GM03348 (cell line): Measurements from ENCODE around the gene DCST2.

Experiments
- DNase-seq: peaks from one replicate; pipeline ENCODE4 v3.0.0; 2012; ENCODE audit warnings: low spot score

Gene DCST2

DNA sequence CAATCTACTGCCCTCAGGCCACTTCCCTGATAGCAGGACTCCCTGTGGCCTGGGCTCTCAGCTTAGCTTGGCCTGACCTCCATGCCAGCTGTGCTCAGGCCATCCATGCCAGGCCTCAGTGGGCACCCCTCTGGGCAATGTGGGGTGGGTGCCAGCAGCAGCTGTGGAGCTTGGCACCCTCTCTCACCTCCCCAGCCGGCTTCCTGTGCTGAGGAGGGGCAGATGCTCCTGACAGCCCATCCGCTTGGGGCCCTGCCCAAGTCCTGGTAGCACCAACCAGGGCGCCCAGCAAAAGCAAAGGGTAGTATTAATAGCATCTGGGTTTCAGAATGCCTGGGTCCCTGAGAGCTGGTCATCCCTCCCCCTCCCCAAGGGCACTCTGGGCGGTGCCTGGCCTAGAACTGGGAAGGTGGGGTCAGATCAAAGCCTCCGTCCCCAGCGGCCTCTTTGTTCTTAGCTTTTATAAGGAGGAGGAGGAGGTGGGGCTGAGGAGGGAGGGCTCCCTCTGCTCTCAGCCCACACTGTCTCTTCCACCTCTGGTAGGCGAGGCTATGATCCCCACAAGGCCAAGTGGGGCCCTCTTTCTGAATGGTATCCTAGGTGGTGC is 36.1 kb upstream of the DCST2 start:
- no peak for DNase-seq

DNA sequence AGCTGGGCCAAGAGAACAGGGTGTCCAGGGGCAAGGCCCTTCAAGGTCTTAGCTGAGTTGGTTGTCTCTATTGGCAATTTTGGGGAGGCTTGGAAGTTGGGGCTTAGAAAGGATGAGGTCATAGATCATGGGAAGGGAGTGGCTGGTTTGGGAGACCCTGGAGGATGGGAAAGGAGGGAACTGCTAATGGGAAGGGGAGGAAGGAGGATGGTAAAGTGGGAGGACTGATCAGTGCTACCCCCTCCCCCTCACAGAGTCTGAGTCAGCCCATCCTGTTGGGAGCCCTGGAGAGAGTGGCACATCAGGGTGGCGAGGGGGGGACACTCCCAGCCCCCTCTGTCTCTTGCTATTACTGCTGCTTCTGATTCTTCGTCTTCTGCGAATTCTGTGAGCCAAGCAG is 35.0 kb upstream of the DCST2 start:
- DNase-seq, result no peak

GRCh38 chr1:155066777-155067176 is 33.2 kb upstream of the DCST2 start:
- no peak for DNase-seq

DNA sequence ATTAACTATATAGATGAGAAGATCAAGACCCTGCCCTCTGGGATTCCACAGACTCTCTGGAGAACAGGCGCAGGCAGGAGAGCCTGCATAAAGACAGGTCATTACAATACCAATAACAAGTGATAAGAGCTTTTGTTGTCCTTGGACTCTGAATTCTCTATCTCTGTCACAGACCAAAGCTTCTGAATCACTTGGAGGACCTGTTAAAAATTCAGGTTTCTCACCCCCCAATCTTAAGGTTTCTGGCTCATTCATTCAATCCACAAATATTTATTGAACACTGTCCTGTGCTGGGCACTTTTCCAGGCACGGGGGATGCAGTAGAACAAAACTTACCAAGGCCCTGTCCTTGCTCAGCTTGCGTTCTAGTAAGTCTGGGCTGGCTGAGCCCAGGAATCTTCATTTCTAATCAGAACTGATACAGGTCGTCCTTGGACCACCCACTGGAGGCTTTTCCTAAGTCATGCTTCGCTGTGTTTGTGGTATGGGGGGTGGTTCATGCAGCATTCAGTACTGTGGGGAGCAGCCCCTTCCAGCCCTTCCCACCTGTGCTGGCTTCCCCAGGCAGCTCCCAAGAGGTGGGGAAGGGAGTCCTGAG is 31.4 kb upstream of the DCST2 start:
- no peak for DNase-seq

GRCh38 chr1:155064111-155064831 is 30.7 kb upstream of the DCST2 start:
- DNase-seq, result peak; percentile 64

DNA sequence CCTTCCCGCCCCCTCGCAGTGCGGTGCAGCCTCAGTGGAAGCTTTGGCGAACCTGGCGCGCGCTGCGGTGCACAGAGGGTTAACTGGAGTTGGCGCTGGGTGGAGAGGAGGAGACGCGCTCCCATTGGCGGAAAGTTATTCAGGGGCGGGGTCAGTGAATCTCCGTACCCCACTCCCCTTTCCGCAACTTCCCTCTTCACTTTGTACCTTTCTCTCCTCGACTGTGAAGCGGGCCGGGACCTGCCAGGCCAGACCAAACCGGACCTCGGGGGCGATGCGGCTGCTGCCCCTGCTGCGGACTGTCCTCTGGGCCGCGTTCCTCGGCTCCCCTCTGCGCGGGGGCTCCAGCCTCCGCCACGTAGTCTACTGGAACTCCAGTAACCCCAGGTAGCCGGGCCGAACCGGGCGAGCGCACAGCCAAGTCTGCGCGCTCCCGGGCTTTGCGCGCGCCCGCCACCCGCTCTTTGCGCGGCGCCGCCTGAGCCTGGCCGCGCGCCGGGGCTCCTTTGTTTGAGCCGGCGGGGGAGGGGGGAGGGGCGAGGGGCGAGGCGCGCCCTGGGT is 30.0 kb upstream of the DCST2 start, which contains the start of gene EFNA4:
TSS of gene EFNA4 (plus strand) at position 191 of the 561 bp plus-strand sequence. CDS start at position 275, 84 bp downstream.
- DNase-seq, result peak; percentile 96

GRCh38 chr1:155062702-155063411 is 29.3 kb upstream of the DCST2 start:
- DNase-seq, result peak; percentile 55

GRCh38 chr1:155062151-155062686 is 28.6 kb upstream of the DCST2 start:
- no peak for DNase-seq

DNA sequence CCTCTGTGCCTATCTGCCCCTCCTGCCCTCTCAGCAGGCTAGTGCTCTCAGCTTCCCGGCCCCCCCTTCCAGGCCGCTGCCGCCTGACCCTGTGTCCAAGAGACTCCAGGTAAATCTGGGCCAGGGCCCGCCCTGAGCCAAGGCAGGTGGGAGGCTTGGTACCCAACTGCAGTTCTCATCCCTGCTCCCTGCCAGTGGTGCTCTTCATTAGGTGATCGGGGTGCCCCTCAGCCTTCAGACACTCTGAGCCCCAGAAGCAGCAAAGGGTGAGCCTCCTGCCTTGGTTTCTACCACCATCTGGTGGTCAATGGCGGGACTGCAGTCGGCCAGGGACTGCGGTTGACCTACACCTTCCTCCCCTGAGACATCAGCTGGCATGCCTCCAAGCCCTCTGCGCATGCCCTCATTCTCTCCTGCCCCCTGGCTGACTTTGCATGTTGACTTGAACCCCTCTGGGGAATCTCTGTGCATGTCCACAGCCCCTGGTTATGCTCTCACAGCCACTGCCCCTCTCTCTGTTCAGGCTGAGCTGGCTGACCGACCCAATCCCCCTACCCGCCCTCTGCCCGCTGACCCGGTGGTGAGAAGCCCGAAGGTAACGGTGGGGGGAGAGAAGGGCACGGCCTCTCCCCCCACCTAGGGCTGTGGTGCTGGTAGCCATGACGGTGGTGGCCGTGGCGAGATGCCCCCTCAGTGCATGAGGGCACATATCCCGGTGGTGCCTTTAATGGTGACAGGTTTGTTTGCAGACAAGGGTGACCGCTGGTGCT is 28.0 kb upstream of the DCST2 start:
- DNase-seq, result peak; percentile 90

- no peak for DNase-seq
Observed at GRCh38 chr1:155060736-155061135, 27.2 kb upstream of the DCST2 start.

DNA sequence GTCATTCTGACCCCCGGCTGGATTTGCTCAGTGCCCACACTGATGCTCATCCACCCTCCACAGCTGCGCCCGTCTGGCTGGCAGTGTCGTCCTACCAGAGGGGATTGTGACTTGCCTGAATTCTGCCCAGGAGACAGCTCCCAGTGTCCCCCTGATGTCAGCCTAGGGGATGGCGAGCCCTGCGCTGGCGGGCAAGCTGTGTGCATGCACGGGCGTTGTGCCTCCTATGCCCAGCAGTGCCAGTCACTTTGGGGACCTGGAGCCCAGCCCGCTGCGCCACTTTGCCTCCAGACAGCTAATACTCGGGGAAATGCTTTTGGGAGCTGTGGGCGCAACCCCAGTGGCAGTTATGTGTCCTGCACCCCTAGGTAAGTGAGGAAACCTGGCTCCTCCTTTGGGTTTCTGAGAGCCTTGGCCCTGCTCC is 24.2 kb upstream of the DCST2 start:
- DNase-seq, result no peak

DNA sequence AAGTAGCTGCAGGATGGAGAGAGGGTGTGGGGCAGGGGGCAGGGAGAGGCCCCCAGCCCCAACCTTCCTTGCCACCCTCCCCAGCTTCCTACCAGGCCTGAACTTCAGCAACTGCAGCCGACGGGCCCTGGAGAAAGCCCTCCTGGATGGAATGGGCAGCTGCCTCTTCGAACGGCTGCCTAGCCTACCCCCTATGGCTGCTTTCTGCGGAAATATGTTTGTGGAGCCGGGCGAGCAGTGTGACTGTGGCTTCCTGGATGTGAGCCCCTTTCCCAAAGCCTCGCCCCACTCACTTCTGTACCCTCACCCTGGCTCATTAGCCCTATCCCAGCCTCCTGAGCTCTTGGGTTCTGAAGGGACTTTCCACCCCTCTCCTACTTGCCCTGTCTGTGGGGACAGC is 23.5 kb upstream of the DCST2 start:
- DNase-seq, result no peak

GRCh38 chr1:155053531-155054105 is 20.0 kb upstream of the DCST2 start:
- no peak for DNase-seq

GRCh38 chr1:155052439-155053395 is 19.1 kb upstream of the DCST2 start:
- DNase-seq, result peak; percentile 40

DNA sequence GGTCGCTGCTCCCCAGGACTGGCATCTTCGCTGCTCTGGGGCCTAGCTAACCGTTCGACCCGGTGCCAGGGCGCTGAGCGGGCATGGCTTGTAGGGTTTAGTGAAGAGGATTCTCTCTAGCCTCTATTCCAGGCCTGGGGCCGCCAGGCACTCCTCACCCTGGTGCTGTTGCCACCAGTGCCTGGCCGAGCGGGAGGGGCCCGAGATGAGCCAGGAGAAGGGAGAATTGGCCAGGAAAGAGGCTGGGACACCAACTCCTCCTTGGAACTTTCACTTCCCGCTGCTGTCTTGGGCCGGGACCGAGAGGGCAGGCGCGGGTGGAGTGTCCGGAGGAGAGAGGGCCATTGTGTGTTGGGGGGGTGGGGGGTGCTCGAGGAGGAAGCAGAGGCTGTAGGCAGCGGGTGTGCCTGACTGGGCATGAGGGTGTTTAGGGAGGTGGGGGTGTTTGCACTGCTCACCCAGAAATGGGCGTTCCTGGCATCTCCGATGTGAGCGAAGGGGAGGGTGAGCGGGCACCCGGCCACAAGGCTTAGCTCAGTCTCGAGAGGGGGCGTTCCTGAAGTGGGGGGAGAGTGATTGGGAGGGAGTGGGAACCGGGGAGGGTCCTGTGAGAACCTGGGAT is 18.3 kb upstream of the DCST2 start:
- peak; percentile 77 for DNase-seq

DNA sequence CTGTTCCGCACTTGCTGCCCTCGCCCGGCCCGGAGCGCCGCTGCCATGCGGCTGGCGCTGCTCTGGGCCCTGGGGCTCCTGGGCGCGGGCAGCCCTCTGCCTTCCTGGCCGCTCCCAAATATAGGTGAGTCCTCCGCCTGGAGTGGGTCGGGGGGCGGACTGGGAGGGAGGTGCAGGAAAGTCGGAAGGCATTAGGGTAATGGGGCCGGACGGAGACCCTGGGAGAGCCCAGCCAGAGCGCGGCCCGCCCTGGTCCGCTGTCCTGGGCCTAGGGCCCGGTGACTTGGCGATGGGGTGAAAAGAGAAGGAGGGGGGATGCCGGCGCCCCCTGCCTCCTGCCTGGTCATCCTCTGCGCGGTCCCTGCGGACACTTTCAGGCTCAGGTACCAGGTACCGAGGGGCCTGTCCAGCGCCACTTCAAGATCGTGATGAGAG is 17.8 kb upstream of the DCST2 start:
- peak; percentile 30 for DNase-seq

DNA sequence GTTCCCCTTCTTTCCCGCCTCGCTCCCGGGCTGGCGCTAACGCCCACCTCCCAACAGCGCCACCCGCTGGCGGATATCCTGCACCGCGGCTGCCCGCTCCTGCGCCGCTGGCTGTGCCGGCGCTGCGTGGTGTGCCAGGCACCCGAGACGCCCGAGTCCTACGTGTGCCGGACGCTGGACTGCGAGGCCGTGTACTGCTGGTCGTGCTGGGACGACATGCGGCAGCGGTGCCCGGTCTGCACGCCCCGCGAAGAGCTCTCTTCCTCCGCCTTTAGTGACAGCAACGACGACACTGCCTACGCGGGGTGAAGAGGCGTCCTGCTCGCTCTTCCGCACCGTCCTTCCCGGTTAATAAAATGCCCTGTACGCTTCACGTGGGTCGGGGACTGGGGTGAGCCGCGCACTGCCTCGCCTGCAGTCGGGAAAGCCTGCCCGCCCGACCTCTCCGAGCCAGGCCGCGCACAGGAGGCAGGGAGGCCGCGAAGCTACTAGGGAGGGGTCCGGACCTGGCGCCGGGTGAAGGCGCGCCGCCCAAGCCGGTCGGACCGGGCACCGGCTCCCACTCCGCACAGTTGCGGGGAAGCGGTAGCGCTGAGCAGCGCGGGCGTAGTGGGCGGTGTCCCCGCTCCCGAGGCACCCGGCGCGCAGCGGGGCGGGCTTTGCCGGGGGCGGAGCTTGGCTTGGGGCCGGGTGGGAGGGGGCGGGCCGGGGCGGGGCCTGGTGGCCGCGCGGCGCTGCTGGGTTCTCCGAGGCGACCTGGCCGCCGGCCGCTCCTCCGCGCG is 17.2 kb upstream of the DCST2 start, which contains the start of gene ADAM15:
TSS of gene ADAM15 (plus strand) at position 757 of the 782 bp plus-strand sequence. CDS start 71 bp downstream, outside the sequence.
- peak; percentile 98 for DNase-seq
